Esophagus muscularis mucosa (tissue), 4 donors: ENCODE results near the gene CAMKMT.

Experiments
- CTCF ChIP-seq, 3 experiments: fragments of 200-600 bp in 2 of 3; fragments of 450-650 bp in 1 of 3; sonication (generic) in 2 of 3; IDR thresholded peaks; one replicate each; pipeline ENCODE4 v1.5.1; 2017 to 2019; ENCODE audit warnings: antibody characterized with exemption in 3 of 3, mild to moderate bottlenecking in 2 of 3, moderate library complexity in 1 of 3
- EP300 ChIP-seq: sonication (generic); formaldehyde crosslinking; IDR thresholded peaks from one replicate; pipeline ENCODE4 v1.6.1; 2017; ENCODE audit warnings: antibody characterized with exemption
- POLR2A ChIP-seq: fragments of 450-650 bp; IDR thresholded peaks from one replicate; pipeline ENCODE4 v1.6.1; 2017; ENCODE audit warnings: antibody characterized with exemption, moderate library complexity, mild to moderate bottlenecking, low read depth

- TF ChIP-seq CTCF (IDR thresholded peaks at IDR 0.05) (no peak), POLR2A (no peak), EP300 (no peak)
Measured at GRCh38 chr2:44569491-44569890, 207.7 kb downstream of the CAMKMT start.
